WI38 (cell line): ENCODE data around the gene TMEM214.

Experiments
- H3K4me3 ChIP-seq: 2 replicates; pipeline ENCODE4 v1.5.1; 2011; ENCODE audit warnings: low read depth, mild to moderate bottlenecking, control low read depth, low read length
- TF ChIP-seq, protein P1 (sequence below): IDR thresholded peaks from 2 replicates; pipeline ENCODE4 v1.5.1; 2012; ENCODE audit warnings: low read depth, mild to moderate bottlenecking, control low read depth, low read length

The TMEM214 gene

DNA sequence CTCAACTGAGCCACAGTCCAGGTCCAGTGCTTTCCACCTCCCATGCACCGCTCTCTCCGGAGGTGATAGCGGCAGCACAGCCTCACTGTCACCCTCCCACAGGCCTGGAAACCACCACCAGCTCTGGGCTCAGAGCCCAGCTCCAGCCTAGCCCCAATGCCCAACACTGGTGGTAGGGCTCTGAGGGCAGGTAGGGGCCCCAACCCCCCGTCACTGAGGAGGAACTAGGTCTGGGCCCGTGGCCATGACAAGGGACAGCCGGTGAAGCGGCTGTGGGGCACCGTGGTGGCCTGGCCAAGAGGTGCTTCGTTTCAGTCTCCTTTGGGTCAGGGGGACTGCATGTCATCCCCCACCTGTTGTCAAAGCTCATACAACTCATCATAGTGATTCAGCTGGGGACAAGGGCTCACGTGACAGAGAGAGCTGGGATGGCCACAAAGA is 5.5 kb upstream of the TMEM214 start:
- TF ChIP-seq, protein P1, sequence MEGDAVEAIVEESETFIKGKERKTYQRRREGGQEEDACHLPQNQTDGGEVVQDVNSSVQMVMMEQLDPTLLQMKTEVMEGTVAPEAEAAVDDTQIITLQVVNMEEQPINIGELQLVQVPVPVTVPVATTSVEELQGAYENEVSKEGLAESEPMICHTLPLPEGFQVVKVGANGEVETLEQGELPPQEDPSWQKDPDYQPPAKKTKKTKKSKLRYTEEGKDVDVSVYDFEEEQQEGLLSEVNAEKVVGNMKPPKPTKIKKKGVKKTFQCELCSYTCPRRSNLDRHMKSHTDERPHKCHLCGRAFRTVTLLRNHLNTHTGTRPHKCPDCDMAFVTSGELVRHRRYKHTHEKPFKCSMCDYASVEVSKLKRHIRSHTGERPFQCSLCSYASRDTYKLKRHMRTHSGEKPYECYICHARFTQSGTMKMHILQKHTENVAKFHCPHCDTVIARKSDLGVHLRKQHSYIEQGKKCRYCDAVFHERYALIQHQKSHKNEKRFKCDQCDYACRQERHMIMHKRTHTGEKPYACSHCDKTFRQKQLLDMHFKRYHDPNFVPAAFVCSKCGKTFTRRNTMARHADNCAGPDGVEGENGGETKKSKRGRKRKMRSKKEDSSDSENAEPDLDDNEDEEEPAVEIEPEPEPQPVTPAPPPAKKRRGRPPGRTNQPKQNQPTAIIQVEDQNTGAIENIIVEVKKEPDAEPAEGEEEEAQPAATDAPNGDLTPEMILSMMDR: no peak
- H3K4me3 ChIP-seq: no peak overlapping the region

DNA sequence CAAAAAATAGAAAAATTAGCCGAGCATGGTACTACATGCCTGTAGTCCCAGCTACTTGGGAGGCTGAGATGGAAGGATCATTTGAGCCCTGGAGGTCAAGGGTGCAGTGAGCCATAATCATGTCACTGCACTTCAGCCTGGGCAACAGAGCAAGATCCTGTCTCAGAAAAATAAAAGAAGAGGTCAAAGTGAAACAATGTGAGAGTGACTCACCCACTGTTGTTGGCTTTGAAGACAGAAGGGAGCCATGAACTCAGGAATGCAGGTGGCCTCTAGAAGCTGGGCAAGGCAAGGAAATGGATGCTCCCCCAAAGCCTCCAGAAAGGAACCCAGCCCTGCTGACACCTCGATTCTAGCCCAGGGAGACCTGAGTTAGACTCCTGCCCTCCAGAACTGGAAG is 3.7 kb upstream of the TMEM214 start:
- TF ChIP-seq, protein P1: no peak
- H3K4me3 ChIP-seq: no peak overlapping the region

DNA sequence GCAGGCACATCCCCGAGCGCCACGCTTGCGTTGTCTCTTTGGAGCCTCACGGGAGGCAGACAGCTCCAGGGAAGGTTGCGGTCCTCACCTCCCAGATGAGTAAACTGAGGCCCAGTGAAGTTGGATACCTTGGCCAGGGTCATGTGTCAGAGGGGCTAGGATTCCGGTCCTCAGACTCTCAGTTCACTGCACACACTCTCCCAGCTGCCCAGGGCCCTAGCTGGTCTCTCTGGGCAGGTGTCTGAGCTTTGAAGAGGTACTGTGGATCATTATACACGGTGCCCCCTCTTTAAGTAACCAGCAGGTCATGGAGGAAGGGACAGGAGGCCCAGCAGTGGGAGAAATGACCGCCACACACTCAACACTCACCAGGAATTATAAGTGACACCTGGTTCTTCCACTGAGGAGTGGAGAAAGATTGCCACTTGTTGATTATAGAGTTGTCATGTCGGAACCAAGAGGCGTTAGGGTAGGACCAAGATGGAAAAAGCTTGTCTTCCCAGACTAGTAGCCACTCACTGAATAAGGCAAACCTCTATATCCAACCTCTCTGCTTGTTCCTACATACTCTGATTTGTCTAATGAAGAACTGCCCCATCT is 588 bp downstream of the TMEM214 start:
- H3K4me3 ChIP-seq: peak overlapping the region; percentile 86
- TF ChIP-seq, protein P1: no peak

DNA sequence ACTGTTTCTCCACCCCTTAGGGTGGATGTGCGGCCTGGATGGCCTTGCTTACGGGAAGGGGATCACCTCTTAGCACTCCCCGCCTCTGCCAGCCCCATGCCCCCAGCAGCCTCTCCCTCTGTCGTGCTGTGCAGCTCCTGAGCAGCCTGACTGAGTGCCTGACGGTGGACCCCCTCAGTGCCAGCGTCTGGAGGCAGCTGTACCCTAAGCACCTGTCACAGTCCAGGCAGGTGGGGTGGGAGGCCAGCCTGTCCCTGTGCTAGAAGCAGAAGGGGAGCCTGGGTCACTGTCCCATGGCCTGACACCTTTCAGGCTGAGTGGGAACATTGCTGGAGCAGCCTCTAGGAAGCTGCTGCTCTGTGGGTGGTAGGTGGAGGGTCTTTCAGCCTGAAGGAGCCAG is 5.2 kb downstream of the TMEM214 start:
- TF ChIP-seq, protein P1: no peak
- no peak overlapping the region for H3K4me3 ChIP-seq

DNA sequence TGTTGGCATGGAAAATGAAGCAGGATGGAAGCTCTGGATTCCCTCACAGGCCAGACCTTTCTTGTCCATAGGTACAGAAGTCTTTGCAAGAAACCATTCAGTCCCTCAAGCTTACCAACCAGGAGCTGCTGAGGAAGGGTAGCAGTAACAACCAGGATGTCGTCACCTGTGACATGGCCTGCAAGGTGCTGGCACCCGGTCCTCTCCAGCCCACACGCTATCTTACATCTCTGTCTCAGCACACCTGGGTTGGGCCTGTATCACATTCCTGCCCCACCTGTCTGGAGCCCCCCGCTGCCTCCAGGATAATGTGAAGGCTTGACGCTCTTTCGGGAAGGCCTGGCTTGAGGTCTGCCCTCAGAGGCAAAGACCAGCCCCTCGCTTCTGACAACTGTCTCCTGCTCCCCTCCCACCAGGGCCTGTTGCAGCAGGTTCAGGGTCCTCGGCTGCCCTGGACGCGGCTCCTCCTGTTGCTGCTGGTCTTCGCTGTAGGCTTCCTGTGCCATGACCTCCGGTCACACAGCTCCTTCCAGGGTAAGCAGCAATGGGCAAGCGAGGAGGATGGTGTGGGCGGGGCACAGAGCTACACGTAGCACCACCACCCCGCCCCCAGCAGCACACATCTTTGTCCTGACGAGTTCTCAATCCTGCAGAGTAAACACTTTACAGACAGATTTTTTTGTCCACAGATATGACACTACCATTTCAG is 6.0 kb downstream of the TMEM214 start:
- no peak overlapping the region for H3K4me3 ChIP-seq
- TF ChIP-seq, protein P1: no peak

DNA sequence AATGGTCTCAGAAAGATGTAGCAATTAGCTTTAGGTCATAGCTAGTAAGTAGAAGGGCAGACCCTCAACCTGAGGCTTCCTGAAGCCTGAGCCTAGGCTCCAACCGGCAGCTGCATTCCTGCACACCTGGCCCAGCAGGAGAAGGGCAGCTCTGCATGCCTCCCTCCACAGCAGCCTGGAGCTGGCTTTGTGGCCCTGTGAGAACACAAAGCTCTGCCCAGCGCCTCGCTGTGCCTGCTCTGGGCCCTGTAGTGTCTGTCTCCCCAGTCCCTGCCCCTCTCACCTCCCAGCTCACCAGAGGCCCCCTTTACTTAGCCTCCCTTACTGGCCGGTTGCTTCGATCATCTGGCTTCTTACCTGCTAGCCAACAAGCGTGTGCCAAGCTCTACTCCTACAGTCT is 6.7 kb downstream of the TMEM214 start:
- no peak overlapping the region for H3K4me3 ChIP-seq
- TF ChIP-seq, protein P1: no peak

DNA sequence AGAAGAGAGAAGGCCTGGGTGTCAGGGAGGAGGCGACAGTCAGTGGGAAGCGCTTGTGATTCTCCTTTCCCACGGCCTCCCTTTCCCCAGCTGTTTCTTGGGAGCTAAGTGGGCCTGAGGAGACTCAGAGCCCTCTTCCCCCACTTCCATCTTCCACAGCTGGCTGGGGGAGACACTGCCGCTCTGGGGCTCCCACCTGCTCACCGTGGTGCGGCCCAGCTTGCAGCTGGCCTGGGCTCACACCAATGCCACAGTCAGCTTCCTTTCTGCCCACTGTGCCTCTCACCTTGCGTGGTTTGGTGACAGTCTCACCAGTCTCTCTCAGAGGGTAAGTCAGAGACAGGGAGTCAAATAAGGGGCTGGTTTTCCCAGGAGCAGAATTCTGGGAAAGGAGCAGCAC is 7.1 kb downstream of the TMEM214 start:
- no peak overlapping the region for H3K4me3 ChIP-seq
- TF ChIP-seq, protein P1: no peak
